Islet of Langerhans (tissue), 1 donor: ENCODE data around the gene CNTN5.

ENCODE experiments used
- FAIRE-seq: peaks from one replicate; lab custom pipeline; 2011; peaks lifted over from hg19 to GRCh38; lab: Jason Lieb, UNC

The CNTN5 gene

DNA sequence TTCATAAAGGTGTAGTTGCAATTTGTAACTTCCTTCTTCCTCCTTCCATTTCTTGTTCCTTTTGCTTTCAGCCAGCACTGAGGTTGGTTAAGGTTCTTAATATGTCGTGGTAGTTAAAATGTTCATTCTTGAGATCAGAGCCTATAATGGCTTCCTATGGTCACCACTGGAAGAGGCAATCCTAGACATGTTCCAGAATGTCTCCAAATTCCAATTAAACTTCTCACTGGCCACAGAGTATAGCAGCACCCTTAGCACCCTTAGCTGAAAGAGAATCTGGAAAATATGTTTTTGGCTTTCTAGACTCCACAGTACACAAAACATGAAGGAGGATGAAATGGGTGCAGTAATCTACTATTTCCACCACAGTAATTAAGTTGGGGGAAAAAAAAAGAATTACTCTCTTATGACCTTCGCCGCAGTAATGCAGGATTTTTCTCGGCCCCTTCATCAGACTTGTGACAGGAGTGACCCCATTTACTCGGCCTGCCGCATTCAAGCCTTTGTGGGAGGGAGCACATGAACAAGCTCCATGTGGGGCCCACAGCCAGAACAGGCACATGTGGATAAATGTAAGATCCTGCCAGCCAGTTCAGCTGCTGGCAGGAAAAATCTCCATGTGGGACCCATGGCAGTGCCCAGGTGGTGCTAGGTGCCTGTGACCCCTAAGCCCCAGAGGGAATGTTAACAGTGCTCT is 1317.5 kb downstream of the CNTN5 start:
- no peak for FAIRE-seq

DNA sequence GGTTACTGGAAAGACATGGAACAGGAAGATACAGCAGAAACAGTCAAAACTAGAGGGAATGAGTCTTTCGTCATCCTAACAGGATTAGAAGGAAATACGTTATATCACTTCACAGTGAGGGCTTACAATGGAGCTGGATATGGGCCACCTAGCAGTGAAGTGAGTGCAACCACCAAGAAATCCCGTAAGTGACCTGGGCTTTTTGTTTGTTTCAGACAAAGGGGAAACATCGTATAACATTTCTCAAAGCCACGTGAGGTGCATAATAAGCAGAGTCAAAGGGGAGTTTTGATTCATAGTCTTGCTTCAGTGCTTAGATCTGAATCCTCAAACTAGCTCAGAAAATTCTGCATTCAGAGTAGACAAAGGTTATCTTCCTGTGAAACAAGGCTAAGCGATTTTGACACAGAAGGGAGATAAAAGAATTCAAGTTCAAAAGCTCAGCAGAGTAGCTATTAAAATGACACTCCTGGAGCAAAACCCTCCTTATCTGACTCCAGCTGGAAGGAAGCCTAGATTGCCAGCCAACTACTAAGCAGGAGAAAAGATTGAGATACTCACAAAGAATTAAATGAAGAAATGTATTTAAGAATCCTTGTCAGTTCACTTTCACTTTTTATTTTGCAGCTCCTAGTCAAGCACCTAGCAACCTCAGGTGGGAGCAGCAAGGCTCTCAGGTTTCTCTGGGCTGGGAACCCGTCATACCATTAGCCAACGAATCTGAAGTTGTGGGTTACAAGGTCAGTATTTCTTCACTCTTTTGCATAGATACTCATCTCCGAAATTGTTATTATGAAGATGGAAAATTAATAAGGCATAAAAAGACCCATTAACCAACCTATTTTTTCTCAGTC is 1319.9 kb downstream of the CNTN5 start:
- FAIRE-seq = peak; percentile 82

DNA sequence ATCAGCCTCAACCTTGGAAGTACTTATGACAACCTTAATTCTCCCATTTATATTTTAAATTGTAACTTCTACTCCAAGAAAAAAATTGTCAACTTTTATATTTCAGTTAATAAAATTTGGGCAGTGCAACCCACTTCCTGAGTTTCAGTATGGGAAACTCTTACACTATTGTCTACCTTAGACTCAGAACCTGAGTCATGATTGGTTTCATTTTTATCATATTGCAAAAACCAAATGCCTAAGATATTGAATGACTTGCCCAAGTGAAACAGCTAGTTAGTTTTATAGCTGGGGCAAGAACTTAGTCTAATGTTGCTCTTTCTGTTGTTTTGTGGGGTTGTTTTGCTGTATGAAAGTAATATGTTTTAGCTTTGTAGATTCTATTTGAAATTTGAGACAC is 1332.3 kb downstream of the CNTN5 start:
- no peak for FAIRE-seq

DNA sequence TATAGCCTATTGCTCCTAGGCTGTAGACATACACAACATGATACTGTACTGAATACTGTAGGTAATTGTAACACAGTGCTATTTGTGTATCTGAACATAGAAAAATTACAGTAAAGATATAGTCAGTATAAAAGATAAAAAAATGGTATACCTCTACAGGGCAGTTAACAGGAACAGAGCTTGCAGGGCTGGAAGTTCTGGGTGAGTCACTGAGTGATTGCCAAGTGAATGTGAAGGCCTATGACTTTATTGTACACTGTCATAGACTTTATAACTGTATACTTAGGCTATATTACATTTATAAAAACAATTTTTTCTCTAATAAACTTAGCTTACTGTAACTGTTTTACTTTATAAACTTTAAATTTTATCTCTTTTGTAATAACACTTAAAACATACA is 1334.0 kb downstream of the CNTN5 start:
- no peak for FAIRE-seq

DNA sequence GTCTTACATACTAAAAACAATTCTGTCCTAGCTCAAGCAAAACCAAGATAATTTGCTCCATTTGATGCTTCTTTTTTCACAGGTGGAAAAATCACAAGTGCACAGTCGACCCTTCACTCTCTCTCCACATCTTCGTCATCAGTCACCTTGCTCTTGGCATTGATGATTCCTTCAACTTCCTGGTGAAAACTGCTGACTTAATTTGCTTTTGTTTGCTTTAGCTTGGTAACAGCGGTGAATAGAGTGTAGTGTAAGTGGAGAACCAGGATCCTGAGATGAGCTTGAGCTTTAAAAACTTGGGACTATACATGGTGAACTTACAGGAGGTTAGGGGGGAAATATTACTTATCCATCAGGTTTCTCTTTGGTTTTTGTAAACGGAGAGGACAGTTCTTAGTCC is 1335.3 kb downstream of the CNTN5 start:
- FAIRE-seq = peak; percentile 90

DNA sequence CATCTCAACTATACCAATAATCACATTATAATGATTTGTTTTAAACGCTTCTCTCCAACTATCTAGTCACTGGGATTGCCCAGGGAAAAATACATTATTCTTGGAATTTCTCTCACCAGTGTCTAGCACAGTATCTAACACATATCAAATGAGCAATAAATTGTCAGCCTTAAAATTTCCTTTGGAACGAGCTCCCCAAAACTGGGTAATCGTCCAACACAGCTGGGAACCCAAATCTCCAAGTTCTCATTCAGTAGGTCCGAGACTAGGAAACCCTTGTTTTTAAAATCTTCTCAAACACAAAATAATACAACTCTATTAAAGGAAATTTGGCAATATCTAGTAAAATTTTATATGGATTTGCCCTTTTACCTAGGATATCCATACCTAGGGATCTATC is 1338.5 kb downstream of the CNTN5 start:
- FAIRE-seq = no peak

DNA sequence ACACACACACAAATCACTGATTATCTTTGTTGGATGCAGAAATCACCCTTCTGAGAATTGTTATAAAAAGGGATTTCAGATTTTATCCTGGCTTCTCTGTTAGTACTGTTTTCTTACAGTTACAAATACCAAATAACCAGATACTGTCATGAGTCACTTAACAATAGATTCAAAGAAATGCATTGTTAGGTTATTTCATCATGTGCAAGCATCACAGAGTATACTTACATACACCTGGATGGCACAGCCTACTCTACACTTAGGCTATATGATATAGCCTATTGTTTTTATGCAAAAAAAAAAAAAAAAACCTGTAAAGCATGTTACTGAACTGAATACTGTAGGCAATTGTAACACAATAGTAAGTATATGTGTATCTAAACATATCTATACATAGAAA is 1347.1 kb downstream of the CNTN5 start:
- no peak for FAIRE-seq

DNA sequence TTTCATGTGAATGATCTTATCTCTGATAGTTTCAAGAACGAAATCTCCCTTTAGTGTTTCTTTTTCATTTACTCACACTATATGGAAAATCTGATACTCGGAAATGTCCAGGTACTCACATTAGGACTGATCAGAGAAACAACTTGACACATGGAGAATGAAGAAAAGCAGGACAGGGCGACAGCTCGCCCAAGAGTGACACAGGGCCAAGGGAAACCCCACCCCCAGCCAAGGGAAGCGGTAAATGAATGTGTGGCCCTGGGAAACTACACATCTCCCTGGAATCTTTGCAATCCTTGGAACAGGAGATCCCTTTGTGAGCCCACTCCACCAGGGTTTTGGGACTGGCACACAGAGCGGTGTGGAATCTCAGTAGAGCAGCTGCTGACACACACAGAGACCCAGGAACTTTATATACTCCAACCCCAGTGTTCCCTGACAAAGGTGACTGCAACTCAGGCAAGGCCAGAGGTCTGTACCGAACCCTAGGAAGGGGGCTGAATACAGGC is 1362.7 kb downstream of the CNTN5 start:
- no peak for FAIRE-seq

DNA sequence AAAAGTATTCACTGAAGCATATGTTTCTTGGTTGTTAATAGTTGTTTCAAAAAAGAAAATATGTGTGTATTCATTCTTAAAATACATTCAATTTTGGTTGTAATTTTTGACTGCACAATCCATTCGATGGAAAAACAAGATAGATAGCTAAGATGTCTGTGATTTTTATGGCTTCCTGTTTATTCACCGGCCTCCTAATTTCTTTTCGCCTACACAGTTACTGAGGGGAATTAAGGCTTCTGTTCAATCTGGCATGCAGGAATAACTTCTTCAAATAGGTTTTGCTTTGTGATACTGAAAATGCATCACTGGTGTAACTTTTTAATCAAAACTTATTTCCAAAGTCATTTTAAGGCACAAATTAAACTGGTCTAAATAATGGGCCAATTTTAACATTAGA is 1375.5 kb downstream of the CNTN5 start:
- no peak for FAIRE-seq

DNA sequence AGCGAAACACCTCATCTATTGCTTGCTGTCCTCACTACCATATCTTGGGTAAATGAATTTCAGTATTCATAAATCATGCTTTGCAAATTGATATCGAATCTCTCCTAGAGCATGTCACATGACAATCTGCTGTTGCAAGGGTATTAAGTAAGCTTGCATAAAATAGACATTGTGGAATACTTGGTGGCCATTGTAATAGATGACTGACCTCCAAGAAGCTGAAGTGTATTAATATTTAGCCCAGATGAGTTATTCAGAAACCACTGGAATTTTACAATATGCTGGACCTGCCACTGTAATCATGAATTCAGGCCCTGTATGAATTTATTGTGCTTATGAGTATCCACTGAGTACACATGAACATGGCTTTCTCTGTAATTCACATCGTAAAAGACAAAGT is 1376.7 kb downstream of the CNTN5 start:
- FAIRE-seq = no peak

DNA sequence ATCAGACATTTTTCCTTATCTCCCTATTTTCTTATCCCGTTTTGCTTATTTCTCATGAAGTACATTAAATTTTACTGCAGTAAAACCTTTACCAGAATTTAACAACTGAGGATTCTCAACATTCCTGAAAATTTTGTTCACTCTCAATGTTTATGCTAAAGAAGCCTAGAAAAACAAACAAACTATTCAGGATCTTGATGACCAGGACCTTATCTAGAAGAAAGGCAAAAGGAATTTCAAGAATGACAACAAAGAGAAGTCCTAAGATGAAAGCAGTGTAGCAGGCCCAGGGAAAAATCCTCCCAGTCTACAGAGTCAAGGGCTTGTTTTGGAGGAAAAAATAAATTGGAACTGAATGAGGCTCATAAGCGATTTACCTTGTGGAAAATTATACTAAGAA is 1383.1 kb downstream of the CNTN5 start:
- no peak for FAIRE-seq

DNA sequence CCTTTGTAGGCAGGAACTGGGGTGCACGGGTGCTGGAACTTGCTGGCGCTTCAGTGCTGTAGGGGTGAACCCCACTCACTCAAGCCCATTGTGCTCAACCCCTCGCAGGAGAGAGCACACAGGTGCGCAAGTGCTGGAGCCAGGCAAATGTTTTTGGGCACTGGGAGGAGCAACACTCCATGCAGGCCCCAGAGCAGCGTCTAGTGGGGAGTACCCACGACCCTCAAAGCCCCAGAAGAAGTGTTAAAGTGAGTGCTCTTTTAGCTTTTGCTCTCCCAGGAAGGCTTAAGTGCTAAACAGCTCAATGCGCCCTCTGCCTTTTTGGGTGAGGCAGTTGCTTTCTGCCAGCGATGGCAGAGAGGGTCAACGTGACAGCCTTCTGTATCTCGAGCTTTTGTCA is 1384.2 kb downstream of the CNTN5 start:
- FAIRE-seq = no peak
